ENCODE results near the gene RBM19.

Gene RBM19

GRCh38 chr12:113948151-113948914, 17.8 kb downstream of the RBM19 start:
- no peak for DNase-seq (ENCODE audit: low spot score)
- H3K4me1 ChIP-seq (ENCODE audit: insufficient read depth, poor library complexity, severe bottlenecking), result no peaks in the 10 kb centered on the region
- H3K9me3 ChIP-seq (ENCODE audit: severe bottlenecking), result no peaks in the 10 kb centered on the region
- TF ChIP-seq, protein P1, sequence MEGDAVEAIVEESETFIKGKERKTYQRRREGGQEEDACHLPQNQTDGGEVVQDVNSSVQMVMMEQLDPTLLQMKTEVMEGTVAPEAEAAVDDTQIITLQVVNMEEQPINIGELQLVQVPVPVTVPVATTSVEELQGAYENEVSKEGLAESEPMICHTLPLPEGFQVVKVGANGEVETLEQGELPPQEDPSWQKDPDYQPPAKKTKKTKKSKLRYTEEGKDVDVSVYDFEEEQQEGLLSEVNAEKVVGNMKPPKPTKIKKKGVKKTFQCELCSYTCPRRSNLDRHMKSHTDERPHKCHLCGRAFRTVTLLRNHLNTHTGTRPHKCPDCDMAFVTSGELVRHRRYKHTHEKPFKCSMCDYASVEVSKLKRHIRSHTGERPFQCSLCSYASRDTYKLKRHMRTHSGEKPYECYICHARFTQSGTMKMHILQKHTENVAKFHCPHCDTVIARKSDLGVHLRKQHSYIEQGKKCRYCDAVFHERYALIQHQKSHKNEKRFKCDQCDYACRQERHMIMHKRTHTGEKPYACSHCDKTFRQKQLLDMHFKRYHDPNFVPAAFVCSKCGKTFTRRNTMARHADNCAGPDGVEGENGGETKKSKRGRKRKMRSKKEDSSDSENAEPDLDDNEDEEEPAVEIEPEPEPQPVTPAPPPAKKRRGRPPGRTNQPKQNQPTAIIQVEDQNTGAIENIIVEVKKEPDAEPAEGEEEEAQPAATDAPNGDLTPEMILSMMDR (IDR thresholded peaks at IDR 0.05; ENCODE audit: poor library complexity, severe bottlenecking), result no peak
- H3K27me3 ChIP-seq (ENCODE audit: insufficient read depth, poor library complexity, severe bottlenecking), result no peaks in the 10 kb centered on the region
- no peak overlapping the region for H3K27ac ChIP-seq (ENCODE audit: poor library complexity, severe bottlenecking)
- peaks cover 68% of the 10 kb centered on the region for H3K36me3 ChIP-seq (ENCODE audit: low read depth)
- no peak overlapping the region for H3K4me3 ChIP-seq (ENCODE audit: severe bottlenecking)
- no peak for ATAC-seq (ENCODE audit: low read depth)

GRCh38 chr12:113946175-113946574, 19.9 kb downstream of the RBM19 start:
- ATAC-seq (ENCODE audit: low read depth) (no peak), DNase-seq (ENCODE audit: low spot score) (no peak)
- Histone ChIP-seq H3K4me1 (ENCODE audit: insufficient read depth, poor library complexity, severe bottlenecking) (no peaks in the 10 kb centered on the region), H3K36me3 (ENCODE audit: low read depth) (peaks cover 68% of the 10 kb centered on the region), H3K27ac (ENCODE audit: poor library complexity, severe bottlenecking) (no peak overlapping the region), H3K27me3 (ENCODE audit: insufficient read depth, poor library complexity, severe bottlenecking) (no peaks in the 10 kb centered on the region), H3K4me3 (ENCODE audit: severe bottlenecking) (no peak overlapping the region), H3K9me3 (ENCODE audit: severe bottlenecking) (no peaks in the 10 kb centered on the region)
- TF ChIP-seq, protein P1 (IDR thresholded peaks at IDR 0.05; ENCODE audit: poor library complexity, severe bottlenecking), result no peak

- Histone ChIP-seq H3K4me1 (ENCODE audit: insufficient read depth, poor library complexity, severe bottlenecking) (no peaks in the 10 kb centered on the region), H3K27ac (ENCODE audit: poor library complexity, severe bottlenecking) (no peak overlapping the region), H3K36me3 (ENCODE audit: low read depth) (peaks cover 73% of the 10 kb centered on the region), H3K27me3 (ENCODE audit: insufficient read depth, poor library complexity, severe bottlenecking) (no peaks in the 10 kb centered on the region), H3K4me3 (ENCODE audit: severe bottlenecking) (no peak overlapping the region), H3K9me3 (ENCODE audit: severe bottlenecking) (no peaks in the 10 kb centered on the region)
- TF ChIP-seq, protein P1 (IDR thresholded peaks at IDR 0.05; ENCODE audit: poor library complexity, severe bottlenecking), result no peak
- ATAC-seq (ENCODE audit: low read depth) (no peak), DNase-seq (ENCODE audit: low spot score) (no peak)
These were observed 20.7 kb downstream of the RBM19 start for GRCh38 chr12:113945174-113946173.

DNA sequence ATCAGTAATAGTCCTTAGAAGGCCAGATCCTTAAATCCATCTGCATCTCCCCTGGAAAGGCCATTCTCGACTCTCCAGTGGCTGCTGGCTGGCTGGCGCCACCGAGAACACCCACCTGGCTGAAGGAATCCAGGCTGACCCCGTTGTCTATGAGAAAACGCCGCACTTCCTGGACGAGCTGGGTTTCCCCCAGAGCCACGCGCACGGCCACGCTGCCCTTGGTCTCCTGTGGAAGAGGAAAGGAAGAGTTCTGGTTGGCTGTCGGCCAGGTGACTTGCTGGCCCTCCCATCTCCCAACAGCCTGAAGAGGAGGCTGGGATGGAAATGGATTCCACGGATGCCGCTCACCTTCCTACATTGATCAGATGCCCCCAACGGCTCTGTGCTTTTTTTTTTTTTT, 23.9 kb downstream of the RBM19 start:
- no peaks in the 10 kb centered on the region for H3K4me1 ChIP-seq (ENCODE audit: insufficient read depth, poor library complexity, severe bottlenecking)
- DNase-seq (ENCODE audit: low spot score), result no peak
- ATAC-seq (ENCODE audit: low read depth), result no peak
- TF ChIP-seq, protein P1 (IDR thresholded peaks at IDR 0.05; ENCODE audit: poor library complexity, severe bottlenecking), result no peak
- H3K27ac ChIP-seq (ENCODE audit: poor library complexity, severe bottlenecking), result no peak overlapping the region
- H3K27me3 ChIP-seq (ENCODE audit: insufficient read depth, poor library complexity, severe bottlenecking), result no peaks in the 10 kb centered on the region
- peaks cover 65% of the 10 kb centered on the region for H3K36me3 ChIP-seq (ENCODE audit: low read depth)
- H3K4me3 ChIP-seq (ENCODE audit: severe bottlenecking), result no peak overlapping the region
- H3K9me3 ChIP-seq (ENCODE audit: severe bottlenecking), result no peaks in the 10 kb centered on the region

All from RWPE2 (cell line).